NCI-H748 treated with DMSO at 0.1 percent for 48 hours (cell line): Measurements from ENCODE around the gene ACSS3.
"Not testable (repeated sequence)": the region's sequence is repeated elsewhere in the genome, so short reads cannot be mapped to it uniquely, and the experiment has no call there.

Experiments
- DNase-seq: peaks from one replicate; lab custom pipeline; 2025; lab: John Stamatoyannopoulos, UW

ACSS3 gene

GRCh38 chr12:81170072-81170471, 92.2 kb downstream of the ACSS3 start:
- no peak for DNase-seq

- DNase-seq, result no peak
Observed at GRCh38 chr12:81172851-81173250, 95.0 kb downstream of the ACSS3 start.

GRCh38 chr12:81174664-81175063, 96.8 kb downstream of the ACSS3 start:
- no peak for DNase-seq

DNA sequence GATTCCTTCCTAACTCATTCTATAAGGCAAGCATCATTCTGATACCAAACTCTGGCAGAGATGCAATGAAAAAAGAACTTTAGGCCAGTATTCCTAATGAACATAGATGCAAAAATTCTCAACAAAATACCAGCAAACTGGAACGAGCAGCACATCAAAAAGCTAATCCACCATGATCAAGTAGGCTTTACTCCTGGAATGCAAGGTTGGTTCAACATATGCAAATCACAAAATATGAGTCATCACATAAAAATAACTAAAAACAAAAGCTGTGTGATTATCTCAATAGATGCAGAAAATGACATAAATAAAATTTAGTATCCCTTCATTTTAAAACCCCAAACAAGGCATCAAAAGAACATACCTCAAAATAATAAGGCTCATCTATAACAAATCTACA, 98.9 kb downstream of the ACSS3 start:
- DNase-seq, result no peak

DNA sequence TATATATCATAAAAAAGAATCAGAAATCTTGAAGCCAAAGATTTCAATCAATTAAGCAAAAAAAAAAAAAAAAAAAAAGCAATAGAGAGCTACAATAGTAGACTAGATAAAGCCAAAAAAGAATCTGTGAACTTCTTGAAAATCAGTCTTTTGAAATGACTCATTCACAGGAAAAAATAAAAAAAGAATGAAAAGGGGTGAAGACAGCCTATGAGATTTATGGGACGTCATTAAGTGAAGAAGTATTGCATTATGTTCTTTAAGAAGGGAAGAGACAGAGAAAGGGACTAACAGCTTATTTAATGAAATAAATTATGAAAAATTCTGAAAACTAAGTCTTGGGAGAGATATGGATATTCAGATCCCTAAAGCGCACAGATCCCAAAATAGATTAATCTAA, 103.8 kb downstream of the ACSS3 start:
- no peak for DNase-seq

DNA sequence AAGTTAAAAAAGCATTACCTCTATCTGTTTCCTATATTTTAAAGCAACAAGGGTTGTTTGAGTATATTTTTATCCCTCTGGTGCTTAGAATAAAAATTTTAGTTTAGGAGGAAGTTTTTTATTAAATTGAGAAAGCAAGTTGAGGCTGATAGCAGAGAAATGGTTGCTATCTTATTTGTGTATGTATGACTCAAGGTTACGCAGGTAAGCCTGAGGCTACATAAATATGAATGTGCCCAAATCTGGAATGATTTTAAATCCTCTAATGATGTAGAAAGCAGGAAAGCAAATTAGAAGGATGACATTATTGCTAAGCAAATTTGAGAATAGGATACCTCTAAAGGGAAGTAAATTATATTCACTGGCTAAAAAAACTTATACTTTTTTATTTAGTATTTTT, 109.8 kb downstream of the ACSS3 start:
- DNase-seq, result no peak

- no peak for DNase-seq
Observed at GRCh38 chr12:81196595-81196994, 118.7 kb downstream of the ACSS3 start.

- DNase-seq, result not testable (repeated sequence)
Observed at GRCh38 chr12:81200561-81200960, 122.7 kb downstream of the ACSS3 start.

- no peak for DNase-seq
Observed at GRCh38 chr12:81203671-81204204, 125.9 kb downstream of the ACSS3 start.

- DNase-seq, result no peak
Observed at GRCh38 chr12:81205416-81205815, 127.5 kb downstream of the ACSS3 start.

DNA sequence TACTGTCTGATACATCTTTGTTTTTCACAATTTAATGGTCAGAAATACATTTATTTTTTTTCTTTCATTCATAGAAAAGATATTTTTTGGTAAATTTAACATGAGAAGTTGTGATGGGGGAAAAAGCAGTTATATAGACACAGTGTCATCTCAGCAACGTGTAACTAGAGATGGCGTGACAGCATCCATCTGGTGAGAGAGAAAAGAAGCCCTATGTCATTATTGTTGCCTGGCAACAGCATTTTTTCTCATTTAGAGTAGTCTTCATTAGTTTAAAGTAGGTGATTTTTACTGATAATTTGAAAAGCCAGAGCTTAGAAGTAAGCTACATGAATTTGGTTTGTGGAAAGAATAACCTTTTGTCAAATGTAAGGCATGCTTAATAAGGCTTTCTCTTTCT, 128.6 kb downstream of the ACSS3 start:
- DNase-seq, result peak; percentile 86

DNA sequence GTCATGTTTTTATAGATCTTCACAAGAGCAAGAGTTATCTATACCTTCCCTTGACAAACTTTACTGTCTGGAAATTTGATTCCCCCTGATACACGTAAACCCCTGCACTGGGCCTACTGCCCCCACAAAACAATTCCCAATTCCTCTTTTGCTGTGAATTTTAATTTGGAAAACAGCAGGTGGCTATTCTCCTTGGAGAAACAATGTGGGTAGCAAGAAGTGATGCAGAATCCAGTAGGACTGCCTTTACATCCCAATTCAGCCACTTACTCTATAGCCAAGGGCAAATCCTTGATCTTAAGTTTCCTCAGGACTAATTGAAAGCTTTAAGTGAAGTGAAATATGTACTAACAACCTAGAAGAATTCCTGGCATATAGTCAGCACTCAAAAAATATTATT, 129.3 kb downstream of the ACSS3 start:
- DNase-seq, result no peak

DNA sequence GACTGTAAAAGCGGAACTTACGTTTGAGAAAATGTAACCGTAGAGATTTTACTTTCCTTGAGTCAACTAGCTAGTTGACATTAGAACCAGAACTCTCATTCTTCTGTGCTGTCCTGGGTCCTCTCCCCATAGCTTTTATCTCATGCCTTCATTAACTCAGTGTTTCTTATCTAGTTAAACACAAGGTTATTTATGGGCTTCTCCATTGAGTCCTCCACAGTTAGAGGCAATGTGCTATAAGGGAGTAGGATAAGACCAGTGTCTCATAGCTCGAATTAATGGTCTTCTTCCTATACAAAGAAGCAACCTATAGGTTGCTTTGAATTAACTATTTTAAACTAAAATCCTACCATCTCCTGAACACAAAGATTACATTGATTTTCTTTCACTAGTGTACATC, 129.8 kb downstream of the ACSS3 start:
- no peak for DNase-seq

- DNase-seq, result peak; percentile 45
Observed at GRCh38 chr12:81208187-81208911, 130.5 kb downstream of the ACSS3 start.

DNA sequence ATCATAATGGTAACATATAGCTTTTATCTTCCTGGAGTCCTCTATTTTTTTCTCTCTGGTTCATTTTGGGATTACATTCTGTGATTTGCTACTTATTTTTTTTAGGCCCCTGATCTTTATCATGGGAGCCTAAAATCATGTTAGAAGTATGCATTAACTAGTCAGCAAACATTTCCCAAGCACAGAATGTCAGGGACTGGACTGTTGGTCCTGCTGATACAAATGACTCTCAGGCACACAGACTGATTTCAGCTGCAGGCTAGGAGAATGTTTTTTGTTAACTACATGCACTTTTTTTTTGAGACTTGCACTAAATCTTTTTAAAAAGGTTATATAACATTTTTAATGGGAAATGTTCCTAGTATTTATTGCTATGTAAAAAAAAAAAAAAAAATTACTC, 131.1 kb downstream of the ACSS3 start:
- no peak for DNase-seq

DNA sequence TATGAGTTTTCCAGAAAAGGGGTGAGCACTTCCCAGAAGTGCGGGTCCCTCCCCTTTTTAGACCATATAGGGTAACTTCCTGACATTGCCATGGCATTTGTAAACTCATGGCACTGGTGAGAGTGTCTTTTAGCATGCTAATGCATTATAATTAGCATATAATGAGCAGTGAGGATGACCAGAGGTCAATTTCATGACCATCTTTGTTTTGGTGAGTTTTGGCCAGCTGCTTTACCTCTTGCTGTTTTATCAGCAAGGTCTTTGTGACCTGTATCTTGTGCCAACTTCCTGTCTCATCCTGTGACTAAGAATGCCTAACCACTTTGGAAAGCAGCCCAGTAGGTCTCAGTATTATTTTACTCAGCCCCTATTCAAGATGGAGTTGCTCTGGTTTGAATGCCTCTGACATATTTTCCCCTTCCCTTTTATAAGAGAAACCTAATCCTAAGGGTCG, 131.9 kb downstream of the ACSS3 start:
- DNase-seq, result peak; percentile 37

DNA sequence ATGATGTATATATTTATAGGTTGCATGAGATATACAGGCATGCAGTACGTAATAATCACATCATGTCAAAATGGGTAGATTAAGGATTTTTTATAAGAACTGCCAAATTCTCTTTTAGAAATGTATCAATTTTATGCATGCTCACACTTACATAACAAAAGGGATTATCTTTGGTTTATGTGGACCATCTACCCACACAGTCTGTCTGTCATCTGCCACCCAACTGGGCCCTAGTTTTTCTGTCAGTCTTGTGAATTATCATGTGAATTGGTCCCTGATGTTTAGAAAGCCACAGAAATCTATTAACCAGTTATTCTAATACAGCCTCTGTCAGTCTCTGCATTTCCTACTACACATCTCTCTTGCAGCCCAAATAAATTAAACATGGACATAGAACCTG, 133.4 kb downstream of the ACSS3 start:
- no peak for DNase-seq

- no peak for DNase-seq
Observed at GRCh38 chr12:81212996-81213696, 135.3 kb downstream of the ACSS3 start.

- DNase-seq, result no peak
Observed at GRCh38 chr12:81216739-81217138, 138.9 kb downstream of the ACSS3 start.

DNA sequence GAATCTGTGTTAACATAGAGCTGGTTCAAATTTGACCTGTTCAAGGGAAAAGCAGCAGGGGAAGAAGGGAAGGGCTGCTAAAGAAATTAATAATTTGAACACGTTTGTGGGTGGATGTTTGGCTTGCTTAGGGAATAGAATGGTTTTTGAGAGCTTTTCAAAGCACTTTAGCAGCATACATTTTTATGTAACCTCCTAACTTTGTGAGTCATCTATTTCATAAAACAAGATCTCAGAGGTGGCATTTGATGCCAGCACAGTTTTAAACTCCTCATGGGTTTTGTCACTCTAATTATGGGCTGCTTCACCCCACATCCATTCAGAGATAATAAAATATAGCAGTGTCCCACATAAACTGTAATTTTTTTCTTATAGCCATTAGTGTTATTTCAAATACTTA, 143.8 kb downstream of the ACSS3 start:
- DNase-seq, result no peak

DNA sequence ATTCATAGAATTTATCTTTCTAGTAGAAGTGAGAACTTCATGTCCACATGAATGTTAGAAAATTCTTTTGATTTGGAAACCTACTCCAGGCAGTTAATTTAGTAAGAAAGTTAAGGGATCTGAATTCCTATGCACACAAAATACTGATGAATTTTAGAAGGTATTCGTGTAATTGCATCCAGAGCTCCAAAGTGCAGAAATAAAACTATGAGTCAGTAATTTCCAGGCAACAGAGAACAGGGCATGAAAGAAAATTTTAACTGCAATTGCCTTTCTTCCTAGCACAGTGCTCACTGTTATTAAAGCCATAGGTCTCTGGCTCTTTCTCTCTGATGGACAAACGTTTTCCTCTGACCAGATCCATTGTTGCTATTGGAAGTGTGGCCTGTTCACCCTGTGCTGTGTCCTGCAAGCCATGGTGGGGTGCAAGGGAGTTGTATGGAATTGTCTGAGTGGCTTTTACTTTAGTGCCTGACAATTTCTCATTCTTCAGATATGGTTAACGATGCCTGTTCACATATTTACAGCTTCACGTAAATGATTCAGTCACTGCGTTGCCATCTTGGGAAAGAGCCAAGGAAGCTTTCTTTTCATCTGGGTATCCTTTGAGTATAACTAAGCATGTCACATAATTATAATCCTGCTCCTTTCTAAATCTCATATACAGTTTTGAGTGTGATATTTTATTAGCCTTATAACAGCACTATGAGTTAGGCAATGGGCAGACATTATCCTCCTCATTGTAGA, 145.1 kb downstream of the ACSS3 start:
- DNase-seq, result no peak

- DNase-seq, result no peak
Observed at GRCh38 chr12:81224626-81225025, 146.7 kb downstream of the ACSS3 start.

- DNase-seq, result peak; percentile 89
Observed at GRCh38 chr12:81229759-81230158, 151.9 kb downstream of the ACSS3 start.
